GM04503 (cell line): ENCODE data around the gene ZNF112.
"Not testable (repeated sequence)": the region's sequence is repeated elsewhere in the genome, so short reads cannot be mapped to it uniquely, and the experiment has no call there.

Experiments used
- DNase-seq: peaks from one replicate; pipeline ENCODE4 v3.0.0-alpha.2; 2012; ENCODE audit warnings: low read depth

Gene ZNF112

GRCh38 chr19:44356383-44357111, at the start of gene ZNF112:
TSS of gene ZNF112 (minus strand) at chr19:44356680. CDS start at chr19:44340539, 16,141 bp downstream.
- peak; percentile 73 for DNase-seq

DNA sequence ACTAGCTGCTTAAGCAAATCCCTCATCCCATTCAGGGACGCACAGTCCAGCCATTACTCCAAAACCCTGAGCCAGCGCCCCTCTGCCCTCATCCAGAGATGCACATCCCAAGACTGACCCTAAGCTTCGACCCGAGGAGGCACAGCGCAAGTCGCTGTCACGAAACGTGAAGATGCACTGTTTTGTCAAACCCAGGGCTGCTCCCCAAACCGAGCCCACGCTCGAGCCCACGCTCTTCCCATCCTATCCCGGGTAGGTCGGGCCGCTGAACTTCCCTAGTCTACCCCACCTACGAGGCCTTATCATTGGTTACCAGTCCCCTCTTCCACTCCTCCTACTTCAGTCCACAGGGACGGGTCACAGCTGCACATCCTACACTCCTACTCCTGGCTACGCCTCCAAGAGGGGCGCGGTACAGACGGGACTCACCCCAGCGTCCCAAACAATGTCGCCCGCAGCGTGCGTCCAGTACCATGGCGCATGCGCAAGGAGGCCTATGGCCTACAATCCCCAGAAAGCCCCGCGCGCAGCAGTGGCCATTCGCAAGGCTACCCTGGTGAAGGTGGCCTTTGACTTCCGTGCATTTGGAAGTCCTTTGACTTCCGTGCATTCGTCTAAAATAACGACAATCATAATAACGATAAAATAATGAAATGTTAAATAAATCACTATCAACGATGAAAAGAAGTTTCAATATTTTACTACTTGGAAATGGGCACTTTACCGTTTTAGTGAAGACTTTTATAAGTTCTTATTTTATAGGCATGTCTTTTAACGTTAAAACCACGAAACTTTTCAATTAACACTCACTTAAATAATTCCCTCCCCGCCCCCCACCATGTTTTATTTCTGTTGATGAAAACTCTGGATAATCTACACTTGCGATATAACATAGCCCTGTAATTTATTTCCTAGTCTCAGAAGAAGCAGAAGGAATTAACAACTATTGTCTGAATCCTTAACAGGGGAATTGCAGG, 44.9 kb upstream of the ZNF112 start, which contains the start of gene ZNF285:
TSS of gene ZNF285 (minus strand) at position 470 of the 977 bp plus-strand sequence. CDS start 4,395 bp downstream, outside the sequence.
- peak; percentile 88 for DNase-seq

DNA sequence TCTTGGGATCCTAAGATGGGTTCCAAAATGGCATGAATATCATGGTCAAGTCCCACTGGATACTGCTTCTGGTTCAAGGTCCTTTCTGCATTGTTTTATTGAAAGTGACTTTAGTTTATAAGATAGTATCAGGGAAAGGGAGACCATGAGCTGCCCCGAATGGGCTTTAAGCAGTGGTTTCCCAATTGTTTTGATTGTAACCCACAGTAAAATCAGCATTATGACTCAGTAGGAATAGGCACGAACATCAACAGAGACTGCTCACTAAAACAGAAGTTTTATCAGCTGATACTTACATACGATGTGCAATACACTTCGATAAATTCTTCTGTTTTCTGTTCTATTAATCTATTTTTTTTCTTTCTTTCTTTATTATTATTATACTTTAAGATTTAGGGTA, 32.8 kb upstream of the ZNF112 start:
- DNase-seq: not testable (repeated sequence)

DNA sequence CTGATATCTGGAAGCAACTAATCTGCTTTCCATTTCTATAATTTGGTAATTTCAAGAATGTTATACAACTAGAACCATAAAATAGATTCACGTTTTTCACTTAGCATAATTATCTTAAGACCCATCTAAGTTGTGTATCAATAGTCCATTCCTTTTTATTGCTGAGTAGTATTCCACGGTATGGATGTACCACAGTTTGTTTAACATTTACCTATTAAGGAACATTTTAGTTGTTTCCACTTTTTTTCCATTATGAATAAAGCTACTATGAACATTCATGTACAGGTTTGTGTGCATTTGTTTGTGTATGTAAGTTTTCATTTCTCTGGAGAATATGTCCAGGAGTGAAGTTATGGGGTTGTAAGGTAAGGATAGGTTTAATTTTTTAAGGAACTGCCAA, 18.3 kb upstream of the ZNF112 start:
- DNase-seq: no peak

GRCh38 chr19:44371815-44372480, 15.5 kb upstream of the ZNF112 start:
- no peak for DNase-seq

- no peak for DNase-seq
These were observed 10.5 kb upstream of the ZNF112 start for GRCh38 chr19:44367024-44367423.

DNA sequence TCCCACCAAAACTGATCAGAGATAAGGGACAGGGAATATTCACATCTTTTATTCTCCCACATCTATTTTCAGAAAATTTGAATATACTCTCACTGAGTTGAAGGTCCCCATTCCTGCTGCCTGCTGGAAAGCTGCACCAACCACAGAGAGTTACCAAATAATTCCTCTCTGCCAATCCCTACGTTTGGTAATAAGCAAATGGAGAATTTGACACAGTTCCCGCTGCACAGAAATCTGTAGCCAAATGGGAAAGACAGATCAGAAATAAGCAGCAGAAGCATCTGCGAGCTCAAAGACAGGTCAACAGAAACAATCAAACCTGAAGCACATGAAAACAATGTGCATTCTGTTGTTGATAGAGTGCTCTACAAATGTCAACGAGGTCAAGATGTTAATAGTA, 9.9 kb downstream of the ZNF112 start:
- DNase-seq: no peak

DNA sequence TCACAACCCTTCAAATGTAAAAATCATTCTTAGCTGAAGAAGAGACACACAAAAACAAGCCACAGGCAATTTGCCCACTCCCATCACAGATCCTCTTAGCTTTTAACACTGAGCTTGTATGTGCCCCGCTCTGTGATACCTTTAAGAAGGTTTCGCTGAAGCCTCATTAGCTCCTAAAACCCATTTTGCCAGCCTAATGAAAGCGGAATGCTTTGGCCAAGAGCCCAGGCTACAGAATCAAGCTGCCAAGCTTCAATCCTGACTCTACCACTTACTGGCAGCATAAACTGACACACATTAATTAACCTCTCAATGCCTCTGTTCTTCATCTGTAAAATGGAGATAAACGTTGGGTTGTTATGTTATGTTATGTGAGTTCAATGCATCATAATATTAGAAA, 10.5 kb downstream of the ZNF112 start:
- no peak for DNase-seq

GRCh38 chr19:44344255-44344654, 12.2 kb downstream of the ZNF112 start:
- no peak for DNase-seq

- DNase-seq: no peak
These were observed 14.7 kb downstream of the ZNF112 start for GRCh38 chr19:44341794-44342193.

- not testable (repeated sequence) for DNase-seq
These were observed 21.8 kb downstream of the ZNF112 start for GRCh38 chr19:44334639-44335038.

DNA sequence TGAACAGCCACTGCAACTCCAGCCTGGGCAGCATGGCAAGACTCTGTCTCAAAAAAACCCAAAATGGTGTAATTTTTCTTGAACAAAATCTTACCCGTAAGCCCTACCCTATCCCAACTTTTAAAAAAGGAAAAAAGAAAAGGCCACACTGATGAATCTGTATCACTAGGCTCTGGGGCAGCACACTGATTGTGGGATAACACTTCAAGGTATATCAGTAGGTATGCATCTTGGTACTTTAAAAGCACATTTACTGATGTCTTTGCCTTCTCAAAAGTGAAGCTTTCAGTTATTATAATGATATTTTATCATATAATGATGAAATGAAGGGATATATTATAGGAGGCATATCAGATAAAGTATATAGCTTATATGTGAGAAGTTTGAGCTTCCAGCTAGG, 24.3 kb downstream of the ZNF112 start:
- DNase-seq: no peak

DNA sequence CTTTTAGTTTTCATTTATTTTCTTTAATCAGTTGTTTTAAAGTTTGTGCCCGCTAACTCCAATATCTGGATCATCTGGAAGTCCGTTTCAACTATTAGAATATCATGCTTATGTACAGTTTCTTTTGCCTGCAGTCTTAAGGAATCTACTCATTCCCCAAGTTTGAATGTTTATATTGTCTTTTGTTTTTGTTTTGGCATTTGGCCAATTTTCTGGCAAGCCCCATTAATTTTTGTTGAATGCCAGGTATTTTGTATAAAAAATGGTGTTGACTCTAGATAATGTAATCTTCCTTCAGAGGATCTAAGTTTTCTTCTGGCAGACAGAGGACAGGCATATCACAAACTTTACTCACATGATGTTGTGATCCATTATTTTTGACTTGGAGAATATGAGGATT, 40.6 kb downstream of the ZNF112 start:
- no peak for DNase-seq

- no peak for DNase-seq
These were observed 43.2 kb downstream of the ZNF112 start for GRCh38 chr19:44313231-44313630.

- peak; percentile 11 for DNase-seq
These were observed 48.5 kb downstream of the ZNF112 start for GRCh38 chr19:44308011-44308410.

DNA sequence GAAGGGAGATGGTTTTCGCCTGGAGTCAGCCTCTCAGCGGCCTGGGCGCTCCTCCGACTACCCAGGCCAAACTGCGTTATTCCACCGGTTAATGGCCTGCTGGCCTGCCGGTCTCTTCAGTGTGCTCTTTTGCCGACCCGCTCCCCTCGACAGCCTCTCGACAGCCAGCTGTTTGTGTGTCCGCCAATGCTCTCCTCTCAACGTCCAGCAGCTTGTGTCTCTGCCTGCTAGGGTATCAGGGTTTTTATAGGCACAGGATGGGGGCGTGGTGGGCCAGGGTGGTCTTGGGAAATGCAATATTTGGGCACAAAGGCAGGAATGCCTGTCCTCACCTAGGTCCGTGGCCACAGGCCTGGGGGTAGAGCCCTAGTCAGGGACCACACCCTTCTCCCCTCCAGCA, 50.2 kb downstream of the ZNF112 start:
- DNase-seq: no peak

DNA sequence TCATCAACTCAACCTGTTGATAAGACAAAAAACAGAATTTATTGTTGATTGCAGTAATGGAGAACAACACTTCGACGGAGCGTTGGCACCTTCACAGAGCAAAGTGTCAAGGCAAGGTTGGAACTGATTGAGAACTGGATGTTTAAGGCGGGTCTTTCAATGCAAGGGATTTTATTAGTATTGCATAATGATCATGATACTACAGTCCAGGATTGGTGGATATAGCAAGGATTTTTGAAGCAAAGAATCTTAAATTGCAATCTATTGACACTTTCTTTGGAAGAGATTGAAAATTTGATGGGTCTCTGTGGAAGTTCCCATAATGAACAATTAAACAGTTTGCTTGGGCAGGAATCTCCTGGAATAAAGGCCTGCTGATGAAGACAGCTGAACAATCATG, 51.0 kb downstream of the ZNF112 start:
- no peak for DNase-seq

DNA sequence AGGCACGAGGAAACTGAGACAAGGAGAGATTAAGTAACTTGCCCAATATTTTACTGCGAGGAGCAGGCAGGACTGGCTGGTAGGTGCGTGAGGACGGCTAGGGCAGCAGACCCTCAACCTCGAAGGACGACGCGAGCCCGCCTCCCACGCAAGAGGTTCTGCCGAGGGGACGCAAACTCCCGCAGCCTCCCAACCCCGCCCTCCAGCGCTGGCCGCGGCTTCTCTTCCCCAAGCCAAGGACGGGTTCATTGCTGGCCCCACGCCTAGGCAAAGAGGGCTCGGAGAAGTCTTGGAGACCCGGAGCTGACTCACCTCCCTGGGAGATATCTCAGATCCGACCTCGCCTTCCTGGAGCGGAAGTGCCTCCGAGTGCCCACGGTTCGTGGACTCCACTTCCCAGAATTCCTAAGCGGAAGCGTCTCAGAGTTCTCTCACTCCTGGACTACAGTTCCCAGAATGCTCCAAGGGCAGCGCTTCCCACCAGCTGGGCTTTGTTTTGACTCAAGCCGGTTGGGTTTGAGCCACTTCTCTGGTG, 51.8 kb downstream of the ZNF112 start, which contains the start of gene ZNF235:
TSS of gene ZNF235 (minus strand) at position 367 of the 535 bp plus-strand sequence. CDS start 1,621 bp downstream, outside the sequence.
- peak; percentile 94 for DNase-seq

DNA sequence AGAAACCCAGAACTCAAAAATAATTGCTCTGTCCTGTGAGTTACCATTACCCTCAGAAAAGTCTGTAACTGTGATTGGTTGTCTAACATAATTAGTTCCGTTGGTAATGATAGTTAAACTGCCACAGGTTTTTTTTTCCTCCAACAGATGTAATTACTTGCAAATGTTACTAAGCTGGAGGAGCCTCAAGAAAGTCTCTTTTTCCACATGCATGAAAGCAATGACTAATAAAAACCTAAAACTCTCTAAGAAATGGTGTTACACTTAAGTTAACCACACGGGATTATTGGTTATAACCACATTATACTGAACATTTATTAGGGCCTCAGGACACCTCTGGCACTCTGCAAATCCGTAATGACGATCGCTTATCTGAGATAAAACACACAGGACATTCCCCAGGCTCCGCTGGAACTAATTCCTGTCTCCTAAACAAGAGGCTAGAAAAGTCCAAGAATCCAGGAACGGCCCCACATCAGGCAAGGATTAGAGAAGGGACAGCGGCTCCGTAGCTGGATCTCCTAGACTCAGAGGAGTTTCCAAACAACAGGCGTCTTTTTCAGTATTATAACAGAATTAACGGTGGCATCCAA, 52.4 kb downstream of the ZNF112 start:
- peak; percentile 21 for DNase-seq

DNA sequence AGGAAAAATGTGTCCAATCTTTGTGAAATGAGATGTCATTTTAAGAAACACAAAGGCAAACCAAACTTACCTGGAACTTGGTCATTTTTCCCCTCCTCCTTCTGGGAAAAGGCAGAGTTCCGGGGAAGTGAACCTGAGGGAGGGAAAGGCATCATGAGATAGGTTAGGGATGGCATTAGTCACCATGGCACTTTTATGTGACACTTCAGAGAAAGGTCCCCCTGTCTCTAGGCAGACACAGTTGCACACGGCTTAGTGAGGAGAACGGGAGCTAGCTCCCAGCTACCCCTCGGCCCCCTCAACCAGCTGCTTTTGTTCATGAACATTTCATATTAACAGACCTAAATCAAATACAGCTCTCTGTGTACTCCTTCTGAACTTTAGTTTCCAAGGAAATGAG, 53.2 kb downstream of the ZNF112 start:
- DNase-seq: no peak

DNA sequence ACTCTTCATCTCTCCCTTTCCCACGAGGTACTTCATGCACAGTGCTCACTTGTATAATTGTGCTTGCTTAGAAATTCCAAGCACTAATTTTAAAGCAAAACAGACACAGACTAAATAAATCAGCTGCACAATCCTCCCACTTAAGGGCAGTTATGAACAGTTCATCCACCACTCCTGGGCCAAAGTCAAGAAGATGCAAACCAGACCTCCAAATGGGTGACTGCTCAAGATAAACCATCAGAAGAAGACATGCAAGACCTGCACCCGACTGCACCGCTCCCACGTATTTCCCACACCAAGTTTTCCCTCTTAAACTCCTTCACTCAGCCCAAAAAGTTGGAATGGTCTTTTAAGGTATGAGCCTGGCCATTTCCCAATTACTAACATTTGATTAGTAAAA, 71.5 kb downstream of the ZNF112 start:
- no peak for DNase-seq

DNA sequence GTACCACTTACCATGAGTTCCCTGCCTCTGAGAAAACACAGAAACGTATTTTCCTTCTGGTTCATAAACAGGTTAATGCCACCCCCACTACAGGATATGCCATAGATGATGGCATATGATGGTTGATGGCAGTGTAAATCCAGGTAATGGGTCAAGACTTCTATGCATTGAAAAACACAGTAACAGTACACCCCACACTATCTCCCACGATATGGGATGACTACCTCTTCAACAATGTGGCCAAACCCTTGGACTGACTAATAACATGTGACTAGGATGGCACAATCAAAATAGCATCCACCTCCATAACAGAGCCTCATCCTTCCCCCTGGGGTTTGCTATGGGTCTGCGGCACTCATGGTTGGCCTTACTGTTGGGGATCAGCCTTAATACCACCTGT, 73.6 kb downstream of the ZNF112 start:
- no peak for DNase-seq
